Measurements from ENCODE around the gene TNRC6C. TPM values are rescaled to one million over a fixed set of nuclear protein-coding genes. Genes with fewer than 3 reads are reported as not detected.

The TNRC6C gene
- polyA plus RNA-seq, 1 donor (not counting 4 experiments of a cell fraction or from before 2014, with no cell fraction given), result 0.34 TPM

GRCh38 chr17:78092794-78093324 is 134.4 kb downstream of the TNRC6C start:
- Histone ChIP-seq H4K20me1 (ENCODE audit: control insufficient read depth, extremely low read depth, insufficient read depth, low read length) (no peaks in the 10 kb centered on the region), H3K27me3 (ENCODE audit: control insufficient read depth, extremely low read depth, insufficient read depth, low read length) (no peaks in the 10 kb centered on the region), H3K9me3 (ENCODE audit: control insufficient read depth, low read depth, low read length) (no peaks in the 10 kb centered on the region), H3K36me3 (ENCODE audit: control insufficient read depth in 2 of 2, extremely low read depth in 1 of 2, insufficient read depth in 2 of 2, low read length in 2 of 2) (peaks cover 0 to 1% of the 10 kb centered on the region in 2 experiments), H3K4me1 (ENCODE audit: control insufficient read depth, extremely low read depth, insufficient read depth, low read length) (no peaks in the 10 kb centered on the region), H3K9me1 (ENCODE audit: control insufficient read depth, extremely low read depth, insufficient read depth, low read length) (no peaks in the 10 kb centered on the region), H3K79me2 (ENCODE audit: control insufficient read depth, insufficient read depth, low read length) (no peaks in the 10 kb centered on the region), H3K4me3 (ENCODE audit: control insufficient read depth in 2 of 3, extremely low read depth in 1 of 3, insufficient read depth in 2 of 3, low read depth in 1 of 3, low read length in 3 of 3) (no peak overlapping the region), H2AFZ (ENCODE audit: control insufficient read depth, low read length) (no peak overlapping the region), H3K4me2 (ENCODE audit: control insufficient read depth, extremely low read depth, insufficient read depth, low read depth, low read length) (no peak overlapping the region), H3K9ac (ENCODE audit: control insufficient read depth, extremely low read depth, insufficient read depth, low read length) (no peak overlapping the region), H3K27ac (ENCODE audit: control insufficient read depth, insufficient read depth, low read length) (no peak overlapping the region)
- dilution Hi-C loops (cut with MboI; ENCODE audit: extremely low pct_ligation_motif_present, low sequenced_read_pairs), result no loop called here
- DNase-seq (ENCODE audit: low read depth, low spot score) (no peak), FAIRE-seq (no peak)
- no peak for TF ChIP-seq CTCF (optimal IDR thresholded peaks at IDR 0.05 in 1 of 3, IDR thresholded peaks at IDR 0.05 in 1 of 3, conservative IDR thresholded peaks at IDR 0.05 in 1 of 3; ENCODE audit: extremely low read depth in 1 of 3, insufficient read depth in 2 of 3, low read length in 3 of 3)
- TF ChIP-seq EZH2 (IDR thresholded peaks at IDR 0.05; ENCODE audit: low read length), result no peak

- no peak for DNase-seq (ENCODE audit: low read depth, low spot score)
- Histone ChIP-seq H3K27ac (ENCODE audit: control insufficient read depth, insufficient read depth, low read length) (no peak overlapping the region), H3K4me1 (ENCODE audit: control insufficient read depth, extremely low read depth, insufficient read depth, low read length) (no peaks in the 10 kb centered on the region), H3K9ac (ENCODE audit: control insufficient read depth, extremely low read depth, insufficient read depth, low read length) (no peak overlapping the region), H3K9me1 (ENCODE audit: control insufficient read depth, extremely low read depth, insufficient read depth, low read length) (no peaks in the 10 kb centered on the region), H2AFZ (ENCODE audit: control insufficient read depth, low read length) (no peak overlapping the region), H3K27me3 (ENCODE audit: control insufficient read depth, extremely low read depth, insufficient read depth, low read length) (no peaks in the 10 kb centered on the region), H3K79me2 (ENCODE audit: control insufficient read depth, insufficient read depth, low read length) (no peaks in the 10 kb centered on the region), H3K4me2 (ENCODE audit: control insufficient read depth, extremely low read depth, insufficient read depth, low read depth, low read length) (no peak overlapping the region), H3K36me3 (ENCODE audit: control insufficient read depth in 2 of 2, extremely low read depth in 1 of 2, insufficient read depth in 2 of 2, low read length in 2 of 2) (peaks cover 0 to 1% of the 10 kb centered on the region in 2 experiments), H3K9me3 (ENCODE audit: control insufficient read depth, low read depth, low read length) (no peaks in the 10 kb centered on the region), H4K20me1 (ENCODE audit: control insufficient read depth, extremely low read depth, insufficient read depth, low read length) (no peaks in the 10 kb centered on the region), H3K4me3 (ENCODE audit: control insufficient read depth in 2 of 3, extremely low read depth in 1 of 3, insufficient read depth in 2 of 3, low read depth in 1 of 3, low read length in 3 of 3) (no peak overlapping the region)
- no peak for TF ChIP-seq EZH2 (IDR thresholded peaks at IDR 0.05; ENCODE audit: low read length)
- TF ChIP-seq CTCF (optimal IDR thresholded peaks at IDR 0.05 in 1 of 3, IDR thresholded peaks at IDR 0.05 in 1 of 3, conservative IDR thresholded peaks at IDR 0.05 in 1 of 3; ENCODE audit: extremely low read depth in 1 of 3, insufficient read depth in 2 of 3, low read length in 3 of 3), result no peak
- dilution Hi-C loops (cut with MboI; ENCODE audit: extremely low pct_ligation_motif_present, low sequenced_read_pairs), result no loop called here
- no peak for FAIRE-seq
Observed at GRCh38 chr17:78095035-78095434, 136.5 kb downstream of the TNRC6C start.

Measured in keratinocyte (primary cell).